Measurements from ENCODE around the gene AGPAT2.

- no peak for TF ChIP-seq CTCF (conservative IDR thresholded peaks at IDR 0.05 in 1 of 2, IDR thresholded peaks at IDR 0.05 in 1 of 2; ENCODE audit: low read depth in 1 of 2, low read length in 2 of 2)
- TF ChIP-seq EZH2 (IDR thresholded peaks at IDR 0.05; ENCODE audit: low read length, missing control alignments): no peak
Observed at GRCh38 chr9:136686794-136687711, at the start of gene AGPAT2.

All from fibroblast of lung (primary cell).